GM12878 (cell line): Measurements from ENCODE around the gene CASP8AP2. TPM values are rescaled to one million over a fixed set of nuclear protein-coding genes. Genes with fewer than 3 reads are reported as not detected.

ENCODE experiments used
- ATAC-seq: fragments of 200-7000 bp; cut with Tn5 transposase; 3 replicates; pipeline ENCODE4 v1.9.1; 2020; ENCODE audit warnings: mild to moderate bottlenecking, moderate library complexity
- BruUV-seq: library from RNA; stranded (reverse); fragments of 400-500 nt; replicated peaks from 2 replicates; lab custom pipeline; 2021; lab: Mats Ljungman, UMichigan
- CTCF ChIA-PET: fragments of 300-600 bp; sonication (Branson Sonifier 250); formaldehyde crosslinking; extraction: SDS; loops from one replicate; lab custom pipeline; 2021; ENCODE audit warnings: inconsistent platforms; lab: Yijun Ruan, JAX
- POLR2A ChIA-PET: fragments of 350-600 bp; formaldehyde crosslinking; extraction: SDS; loops from one replicate; lab custom pipeline; 2021; ENCODE audit warnings: inconsistent platforms; lab: Charles Lee
- RAD21 ChIA-PET: fragments of 300-600 bp; sonication (Branson Sonifier 250); formaldehyde crosslinking; loops from one replicate; lab custom pipeline; 2023; ENCODE audit warnings: antibody characterized with exemption; ENCODE audit not compliant: unreplicated experiment; lab: Charles Lee
- SMC1A ChIA-PET: fragments of 300-600 bp; sonication (Branson Sonifier 250); formaldehyde crosslinking; loops from one replicate; lab custom pipeline; 2023; ENCODE audit not compliant: unreplicated experiment, uncharacterized antibody; lab: Charles Lee
- DNase-seq: peaks from one replicate; pipeline ENCODE4 v3.0.0-alpha.2; 2011; ENCODE audit warnings: low read depth, low spot score
- FAIRE-seq: peaks from 3 replicates; lab custom pipeline; 2011; peaks lifted over from hg19 to GRCh38; lab: Jason Lieb, UNC
- H2AFZ ChIP-seq: 2 replicates; pipeline ENCODE4 v1.6.0; 2011; ENCODE audit warnings: low read depth, low read length, control low read depth; ENCODE audit not compliant: control insufficient read depth
- H3K27ac ChIP-seq: 2 replicates; pipeline ENCODE4 v1.5.1; 2011; ENCODE audit warnings: control low read depth; ENCODE audit not compliant: control insufficient read depth, insufficient read depth
- H3K27me3 ChIP-seq, 2 experiments: replicated peaks in 1 of 2; 2 replicates each; pipeline versions ENCODE4 v1.6.0 to v1.6.1; 2011; ENCODE audit warnings: low read length in 1 of 2; ENCODE audit not compliant: control insufficient read depth in 2 of 2, insufficient read depth in 2 of 2
- H3K36me3 ChIP-seq, 2 experiments: 2 replicates each; pipeline ENCODE4 v1.5.1; 2011; ENCODE audit warnings: low read length in 1 of 2; ENCODE audit not compliant: control insufficient read depth in 2 of 2, insufficient read depth in 2 of 2
- H3K4me1 ChIP-seq: 2 replicates; pipeline ENCODE4 v1.6.1; 2011; ENCODE audit warnings: mild to moderate bottlenecking, low read length, moderate library complexity, mixed read lengths; ENCODE audit not compliant: control insufficient read depth, insufficient read depth
- H3K4me2 ChIP-seq: 2 replicates; pipeline ENCODE4 v1.6.0; 2011; ENCODE audit warnings: control low read depth; ENCODE audit not compliant: control insufficient read depth, insufficient read depth
- H3K4me3 ChIP-seq: fragments of 200-600 bp; sonication (generic); 2 replicates; pipeline ENCODE4 v1.5.1; 2016
- H3K79me2 ChIP-seq: 2 replicates; pipeline ENCODE4 v1.6.0; 2011; ENCODE audit warnings: low read length; ENCODE audit not compliant: control insufficient read depth, insufficient read depth
- H3K9ac ChIP-seq: 2 replicates; pipeline ENCODE4 v1.8.0; 2011; ENCODE audit warnings: low read length, control low read depth, mixed read lengths; ENCODE audit not compliant: control insufficient read depth, insufficient read depth
- H3K9me3 ChIP-seq: replicated peaks from 3 replicates; pipeline ENCODE4 v1.5.1; 2011; ENCODE audit warnings: mild to moderate bottlenecking, low read length; ENCODE audit not compliant: control insufficient read depth, insufficient read depth
- H4K20me1 ChIP-seq: 2 replicates; pipeline ENCODE4 v1.6.0; 2011; ENCODE audit not compliant: control insufficient read depth, insufficient read depth
- BMI1 ChIP-seq: fragments of 450-650 bp; IDR thresholded peaks from 2 replicates; pipeline ENCODE4 v1.6.1; 2016; ENCODE audit warnings: mild to moderate bottlenecking, moderate library complexity, borderline replicate concordance
- CHD1 ChIP-seq: IDR thresholded peaks from 2 replicates; pipeline ENCODE4 v1.6.1; 2012; ENCODE audit warnings: low read depth, low read length, improper control_type of control experiment
- CTCF ChIP-seq, 3 experiments: IDR thresholded peaks in 2 of 3; conservative IDR thresholded peaks in 1 of 3; 2 replicates each; pipeline ENCODE4 v1.5.1; 2011; ENCODE audit warnings: low read depth in 3 of 3, low read length in 3 of 3, mild to moderate bottlenecking in 3 of 3, control low read depth in 2 of 3, moderate library complexity in 2 of 3, inconsistent platforms in 1 of 3, mixed read lengths in 1 of 3; ENCODE audit not compliant: control insufficient read depth in 2 of 3, insufficient read depth in 1 of 3; ENCODE audit errors: extremely low read depth in 1 of 3
- EED ChIP-seq: sonication (generic); IDR thresholded peaks from 2 replicates; pipeline ENCODE4 v1.6.1; 2016; ENCODE audit warnings: antibody characterized with exemption, low read depth
- KAT2A ChIP-seq: conservative IDR thresholded peaks from 2 replicates; pipeline ENCODE4 v1.6.1; 2011; ENCODE audit warnings: low read depth, low read length; ENCODE audit not compliant: control insufficient read depth
- PBX3 ChIP-seq: IDR thresholded peaks from 2 replicates; pipeline ENCODE4 v1.6.1; 2011; ENCODE audit warnings: mild to moderate bottlenecking, low read depth, low read length, moderate library complexity; ENCODE audit not compliant: insufficient replicate concordance
- RB1 ChIP-seq: fragments of 450-650 bp; formaldehyde crosslinking; IDR thresholded peaks from 2 replicates; pipeline ENCODE4 v1.6.1; 2017; ENCODE audit warnings: mild to moderate bottlenecking, borderline replicate concordance
- SMC3 ChIP-seq: IDR thresholded peaks from 2 replicates; pipeline ENCODE4 v1.6.1; 2011; ENCODE audit warnings: low read length, improper control_type of control experiment, borderline replicate concordance
- WRNIP1 ChIP-seq: IDR thresholded peaks from 2 replicates; pipeline ENCODE4 v1.6.1; 2011; ENCODE audit warnings: low read depth, low read length, improper control_type of control experiment, borderline replicate concordance
- ZNF207 ChIP-seq: fragments of 450-650 bp; IDR thresholded peaks from 2 replicates; pipeline ENCODE4 v1.6.1; 2014; ENCODE audit warnings: antibody characterized with exemption, mild to moderate bottlenecking, borderline replicate concordance
- WGBS: methylation state at CpG from one replicate; pipeline ENCODE4 v1.1.6; 2016; ENCODE audit warnings: low lambda C conversion rate; ENCODE audit not compliant: insufficient replicate concordance, insufficient coverage; ENCODE audit errors: missing lambda C conversion rate; 5-methylcytosine and 5-hydroxymethylcytosine counted together
- in situ Hi-C: fragments of 300-500 bp; cut with MboI; formaldehyde crosslinking; loops from 9 replicates; pipeline ENCODE4 v1.14.3; 2018; ENCODE audit warnings: mixed read lengths
- intact Hi-C: fragments of 100-400 bp; cut with micrococcal nuclease; formaldehyde crosslinking; loops from one replicate; pipeline ENCODE4 v1.14.2; 2022; ENCODE audit not compliant: unreplicated experiment
- polyA plus RNA-seq, 11 experiments: library from polyadenylated mRNA; depleted of rRNA in 4 of 11; unstranded in 6 of 11; stranded (reverse) in 5 of 11; fragments of >200 nt; fragmentation: Nextera tagmentation in 4 of 11; fragmentation: Illumina TruSeq in 1 of 11; extraction: Ambion mirVana in 4 of 11; extraction: Trizol in 1 of 11; gene quantifications; 1 replicate in 1 of 11; 2 replicates in 10 of 11; pipeline versions ENCODE4 v1.2.1 to v1.2.3, GENCODE V29; 2011 to 2016; ENCODE audit warnings: inconsistent platforms in 2 of 11, missing spikeins in 2 of 11, low read depth in 1 of 11
- total RNA-seq, 4 experiments: library from RNA; depleted of rRNA in 3 of 4; stranded (reverse); fragments of >200 nt in 3 of 4; fragmentation: Illumina TruSeq in 1 of 4; extraction: Trizol in 1 of 4; gene quantifications; 2 replicates each; pipeline versions ENCODE4 v1.2.1 to v1.2.3, GENCODE V29; 2013 to 2021

CASP8AP2 gene
- total and polyA plus RNA-seq, 10 of the 15 experiments (the other 5 are each of a cell fraction or from before 2014, with no cell fraction given) = 11.1 to 28.7 (median 17.1) TPM

GRCh38 chr6:89873721-89874120 lies 44.0 kb downstream of the CASP8AP2 start (continued):
- TF ChIP-seq ZNF207 (no peak), RB1 (no peak), EED (no peak), PBX3 (no peak), KAT2A (no peak)

DNA sequence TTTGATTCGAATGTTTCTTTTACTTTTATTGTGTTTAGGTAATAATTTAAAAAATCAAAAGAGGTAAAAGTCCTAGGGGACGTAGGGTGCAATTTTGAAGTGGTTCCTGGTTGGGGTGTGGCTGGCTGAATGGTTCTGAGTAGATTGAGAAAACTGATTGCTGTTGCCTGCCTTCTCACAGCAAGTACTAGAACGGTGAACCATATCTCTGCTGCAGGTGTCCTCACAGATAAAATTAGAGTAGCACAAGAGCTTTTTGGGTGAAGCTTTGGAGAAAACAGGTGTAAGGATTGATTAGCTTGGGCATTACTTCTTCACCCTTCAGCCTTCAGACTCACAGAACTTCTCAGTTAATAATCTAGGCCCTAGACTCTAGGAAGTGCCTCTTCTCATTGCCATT lies 44.8 kb downstream of the CASP8AP2 start:
- Histone ChIP-seq H4K20me1 (no peaks in the 10 kb centered on the region), H3K27me3 (no peaks in the 10 kb centered on the region), H2AFZ (no peak overlapping the region), H3K4me2 (no peak overlapping the region), H3K4me3 (no peak overlapping the region), H3K9me3 (no peaks in the 10 kb centered on the region), H3K36me3 (peaks cover 0 to 9% of the 10 kb centered on the region in 2 experiments), H3K9ac (no peak overlapping the region), H3K79me2 (no peaks in the 10 kb centered on the region), H3K4me1 (no peaks in the 10 kb centered on the region), H3K27ac (no peak overlapping the region)
- ChIA-PET RAD21 (no interaction called here), SMC1A (no interaction called here), POLR2A (interaction anchor here (0.6 kb wide), 1 partner anchor 21 kb away, joined by 6 read pairs; no protein-coding TSS in a partner anchor), CTCF (no interaction called here)
- intact Hi-C loops (no loop called here), in situ Hi-C loops (no loop called here)
- no peak for ATAC-seq
- FAIRE-seq = no peak
- TF ChIP-seq BMI1 (no peak), SMC3 (no peak), CHD1 (no peak), WRNIP1 (no peak), CTCF (IDR thresholded peaks at IDR 0.05 in 2 of 3, conservative IDR thresholded peaks at IDR 0.05 in 1 of 3; ENCODE audit: control insufficient read depth in 2 of 3, extremely low read depth in 1 of 3, insufficient read depth in 1 of 3, low read depth in 3 of 3, low read length in 3 of 3) (no peak)
- no TSS peak for BruUV-seq
- no peak for DNase-seq
- WGBS = 82% methylated on average over 3 of the region's 3 CpGs
